ENCODE data around the gene JMJD8. TPM values are rescaled to one million over a fixed set of nuclear protein-coding genes. Genes with fewer than 3 reads are reported as not detected.
A peak's percentile ranks its signal among the peaks of the same experiment; 100 is the strongest.

JMJD8 gene
- total and polyA plus RNA-seq, 9 of the 15 experiments (the other 6 are each of a cell fraction or from before 2014, with no cell fraction given) = 1.2 to 50.6 (median 29.3) TPM

GRCh38 chr16:632486-633335 is 51.4 kb downstream of the JMJD8 start:
- DNase-seq (ENCODE audit: extremely low read depth in 1 of 4, low spot score in 3 of 4) (no peak), FAIRE-seq (no peak), ATAC-seq (no peak)
- H2AFZ ChIP-seq (ENCODE audit: low read depth, low read length) = no peak overlapping the region
- ChIA-PET POLR2A (no interaction called here), CTCF (ENCODE audit: low intra/inter-chr PET ratio) (no interaction called here)
- peaks cover 18% of the 10 kb centered on the region for H3K79me2 ChIP-seq (ENCODE audit: control insufficient read depth, insufficient read depth, low read length)
- H3K4me2 ChIP-seq (ENCODE audit: insufficient read depth, low read length) = no peak overlapping the region
- in situ Hi-C loops (cut with MboI) = no loop called here
- 90% methylated on average over 49 of the region's 67 CpGs for WGBS (ENCODE audit: insufficient coverage, low coverage, missing lambda C conversion rate)
- intact Hi-C loops (cut with micrococcal nuclease) = no loop called here
- no peaks in the 10 kb centered on the region for H3K27me3 ChIP-seq (ENCODE audit: control insufficient read depth in 2 of 2, insufficient read depth in 2 of 2, low read length in 2 of 2)
- BruUV-seq (replicated peaks) = no TSS peak
- peaks cover 40% of the 10 kb centered on the region; the same call in 1 of the 3 replicates for H3K36me3 ChIP-seq (ENCODE audit: control insufficient read depth, insufficient read depth, low read length)
- TF ChIP-seq STAG1 (CRISPR knock-in tag; IDR thresholded peaks at IDR 0.05; ENCODE audit: borderline replicate concordance) (no peak), ZNF143 (CRISPR knock-in tag; IDR thresholded peaks at IDR 0.05) (0 out of 2 replicates have a peak, but pooled peaks have one; percentile 18), ZNF551 (CRISPR knock-in tag; IDR thresholded peaks at IDR 0.05) (no peak), ZFX (CRISPR knock-in tag; IDR thresholded peaks at IDR 0.05) (0 out of 2 replicates have a peak, but pooled peaks have one; percentile 9), E2F1 (CRISPR knock-in tag; IDR thresholded peaks at IDR 0.05) (no peak), RBFOX2 (IDR thresholded peaks at IDR 0.05; ENCODE audit: low read depth, low read length) (0 out of 2 replicates have a peak, but pooled peaks have one; percentile 43), HNRNPL (IDR thresholded peaks at IDR 0.05; ENCODE audit: low read depth, low read length) (peak; percentile 18; the same call in 1 of the 2 replicates), POLR2G (IDR thresholded peaks at IDR 0.05; ENCODE audit: low read depth, low read length) (peak; percentile 66), E2F5 (CRISPR knock-in tag; IDR thresholded peaks at IDR 0.05) (no peak), HBP1 (CRISPR knock-in tag; IDR thresholded peaks at IDR 0.05) (no peak), PTBP1 (IDR thresholded peaks at IDR 0.05; ENCODE audit: low read depth, low read length) (0 out of 2 replicates have a peak, but pooled peaks have one; percentile 25), KAT2B (IDR thresholded peaks at IDR 0.05; ENCODE audit: low read depth, low read length) (no peak)
- H3K9ac ChIP-seq (ENCODE audit: insufficient read depth in 1 of 2, low read depth in 2 of 2, low read length in 2 of 2) = no peak overlapping the region
- H3K9me3 ChIP-seq (replicated peaks; ENCODE audit: control insufficient read depth, insufficient read depth, low read depth, low read length) = no peaks in the 10 kb centered on the region
- H3K9me1 ChIP-seq (ENCODE audit: control insufficient read depth, insufficient read depth, low read length) = no peaks in the 10 kb centered on the region
- H3K4me1 ChIP-seq (replicated peaks in 1 of 2; ENCODE audit: control insufficient read depth in 2 of 2, insufficient read depth in 2 of 2, low read length in 2 of 2) = peaks cover 27 to 94% of the 10 kb centered on the region in 2 experiments
- no peak overlapping the region for H3K4me3 ChIP-seq
- no peak overlapping the region for H3K27ac ChIP-seq (ENCODE audit: extremely low read depth, low read depth, low read length)
- no peaks in the 10 kb centered on the region for H4K20me1 ChIP-seq (replicated peaks; ENCODE audit: control insufficient read depth, insufficient read depth, low read length)

Data from K562 (cell line).